BE2C (cell line): ENCODE results near the gene ITPA.

Experiments used
- DNase-seq: peaks from one replicate; pipeline ENCODE4 v3.0.0-alpha.2; 2020
- H3K27me3 ChIP-seq: fragments of 250-450 bp; sonication (Bioruptor Pico); 2 replicates; pipeline ENCODE4 v1.5.1; 2020; ENCODE audit warnings: mild to moderate bottlenecking
- H3K36me3 ChIP-seq: fragments of 250-450 bp; sonication (Bioruptor Pico); 2 replicates; pipeline ENCODE4 v1.5.1; 2020; ENCODE audit warnings: mild to moderate bottlenecking
- H3K4me1 ChIP-seq: fragments of 250-450 bp; sonication (Bioruptor Pico); 2 replicates; pipeline ENCODE4 v1.5.1; 2020
- H3K4me3 ChIP-seq: 2 replicates; pipeline ENCODE4 v1.5.1; 2011; ENCODE audit warnings: low read depth, low read length
- H3K9me3 ChIP-seq: fragments of 250-450 bp; sonication (Bioruptor Pico); 2 replicates; pipeline ENCODE4 v1.5.1; 2020
- CTCF ChIP-seq: IDR thresholded peaks from 2 replicates; pipeline ENCODE4 v1.5.1; 2012; ENCODE audit warnings: mild to moderate bottlenecking, low read depth, low read length

The ITPA gene

DNA sequence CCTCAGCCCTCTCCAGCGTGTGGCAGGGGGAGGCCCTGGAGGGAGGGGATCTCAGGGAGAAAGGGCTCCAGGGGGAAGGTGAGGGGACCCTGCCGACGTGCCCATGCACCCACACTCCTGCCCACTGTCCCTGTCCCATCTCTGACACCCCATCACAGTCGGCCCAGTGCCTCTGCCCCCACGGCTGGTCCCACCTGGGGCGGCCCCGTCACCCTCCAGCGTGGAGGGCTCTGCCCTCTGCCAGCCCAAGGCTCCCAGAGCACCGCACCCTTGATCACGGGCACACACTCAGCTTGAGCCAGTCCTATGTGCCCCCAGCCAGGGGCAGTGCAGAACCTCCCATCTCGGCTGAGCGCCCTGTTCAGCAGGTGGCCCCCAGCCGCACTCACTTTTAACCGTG is 20.5 kb downstream of the ITPA start:
- Histone ChIP-seq H3K27me3 (no peaks in the 10 kb centered on the region), H3K9me3 (no peaks in the 10 kb centered on the region), H3K36me3 (no peaks in the 10 kb centered on the region), H3K4me3 (no peak overlapping the region), H3K4me1 (no peaks in the 10 kb centered on the region)
- no peak for DNase-seq
- no peak for TF ChIP-seq CTCF

- no peak for TF ChIP-seq CTCF
- DNase-seq: no peak
- Histone ChIP-seq H3K36me3 (no peaks in the 10 kb centered on the region), H3K4me1 (no peaks in the 10 kb centered on the region), H3K27me3 (no peaks in the 10 kb centered on the region; the same call in 1 of the 2 replicates), H3K4me3 (no peak overlapping the region), H3K9me3 (no peaks in the 10 kb centered on the region)
Measured at GRCh38 chr20:3231116-3231515, 21.8 kb downstream of the ITPA start.

DNA sequence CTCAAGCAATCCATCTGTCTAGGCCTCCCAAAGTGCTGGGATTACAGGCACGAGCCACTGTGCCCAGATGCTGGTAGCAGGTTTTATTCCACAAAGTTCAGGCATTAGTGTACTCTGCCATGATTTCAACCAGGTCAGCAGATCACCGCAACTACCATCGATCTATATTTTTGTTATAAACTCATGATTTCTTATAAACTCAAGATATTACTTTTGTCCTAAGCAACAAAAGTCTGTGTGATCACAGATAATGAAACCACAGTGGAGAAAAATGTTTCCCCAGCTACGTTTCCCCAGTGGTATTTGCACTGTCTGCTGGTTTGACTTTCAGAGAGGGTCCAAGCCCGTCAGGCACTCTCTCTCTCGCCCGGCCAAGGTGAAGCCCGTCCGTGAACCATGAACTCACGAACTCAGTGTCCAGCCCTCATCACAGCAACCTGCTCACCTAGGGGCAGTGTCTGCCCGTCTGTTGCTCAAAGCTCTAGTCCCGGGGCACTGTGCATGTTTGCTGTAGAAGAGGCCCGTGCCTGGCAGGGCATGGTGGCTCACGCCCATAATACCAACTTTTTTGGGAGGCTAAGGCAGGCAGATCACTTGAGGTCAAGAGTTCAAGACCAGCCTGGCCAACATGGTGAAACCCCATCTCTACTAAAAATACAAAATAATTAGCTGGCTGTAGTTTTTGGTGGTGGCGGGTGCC is 22.7 kb downstream of the ITPA start:
- H3K36me3 ChIP-seq: no peaks in the 10 kb centered on the region
- H3K4me3 ChIP-seq: no peak overlapping the region
- TF ChIP-seq CTCF: no peak
- peaks cover 5% of the 10 kb centered on the region for H3K27me3 ChIP-seq
- H3K9me3 ChIP-seq: no peaks in the 10 kb centered on the region
- no peak for DNase-seq
- no peaks in the 10 kb centered on the region for H3K4me1 ChIP-seq

DNA sequence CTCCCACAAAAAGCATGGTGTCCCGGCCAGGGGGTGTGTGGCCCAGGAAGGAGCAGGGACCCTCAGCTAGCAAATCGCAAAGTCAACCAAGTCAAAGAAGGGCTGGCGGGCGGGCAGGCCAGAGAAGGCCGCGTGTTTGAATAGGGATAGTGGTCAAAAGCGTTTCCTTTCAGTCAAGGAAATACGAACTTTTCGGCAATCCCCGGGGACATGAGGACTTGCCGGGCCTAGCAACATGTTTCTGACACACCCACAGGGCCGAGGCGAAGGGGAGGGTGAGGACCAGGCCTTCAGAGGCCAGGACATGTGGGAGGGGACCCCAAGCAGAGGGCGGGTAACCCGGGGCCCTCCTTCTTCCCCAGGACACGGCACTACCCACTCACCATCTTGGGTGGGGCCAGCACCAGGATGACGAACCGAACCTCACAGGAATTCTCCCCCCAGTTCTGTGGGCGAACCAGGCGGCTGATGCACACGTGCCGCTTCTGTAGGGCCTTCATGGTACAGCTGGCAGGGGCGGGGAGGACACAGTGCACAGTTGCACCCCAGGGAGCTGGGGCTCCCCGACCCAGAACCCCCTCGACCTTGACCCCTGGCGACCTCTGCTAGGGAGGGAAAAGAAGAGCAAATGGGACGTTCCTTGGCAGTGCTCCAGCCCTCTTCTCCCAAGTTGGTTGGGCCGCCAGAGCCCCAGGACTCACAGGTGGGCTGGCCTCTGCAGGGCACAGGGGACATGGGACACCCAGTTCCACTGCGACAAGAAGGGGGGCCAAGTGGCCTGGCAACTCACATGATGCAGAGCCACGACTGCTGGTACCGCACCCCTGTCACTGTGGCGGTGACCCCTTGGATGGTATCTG is 24.1 kb downstream of the ITPA start:
- H3K36me3 ChIP-seq: no peaks in the 10 kb centered on the region
- no peak for TF ChIP-seq CTCF

DNA sequence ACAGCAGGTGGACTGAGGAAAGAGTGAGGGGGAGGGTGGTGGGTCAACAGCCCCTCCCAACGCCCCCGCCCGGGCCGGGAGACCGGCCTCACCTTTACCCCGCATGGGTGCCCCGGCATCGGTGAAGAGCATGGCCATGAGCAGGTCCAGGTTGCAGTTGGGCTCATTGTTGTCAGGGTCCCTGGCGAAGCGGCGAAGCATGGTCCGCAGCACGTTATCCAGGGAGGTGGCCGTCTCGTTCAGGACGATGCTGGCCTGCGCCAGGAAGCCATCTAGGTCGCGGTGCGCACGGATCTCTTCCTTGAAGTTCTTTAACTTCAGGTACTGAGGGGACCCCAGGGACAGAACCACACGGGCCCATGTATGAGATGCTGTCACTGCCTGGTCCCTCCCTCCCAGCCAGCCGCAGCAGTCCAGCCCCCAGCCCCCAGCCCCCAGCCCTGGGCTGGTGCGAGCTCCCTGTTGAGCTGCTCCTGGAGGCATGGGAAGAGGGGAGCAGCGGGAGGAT is 24.7 kb downstream of the ITPA start:
- H3K27me3 ChIP-seq: peaks cover 25% of the 10 kb centered on the region
- no peaks in the 10 kb centered on the region for H3K9me3 ChIP-seq
- no peak for DNase-seq
- H3K36me3 ChIP-seq: no peaks in the 10 kb centered on the region
- no peaks in the 10 kb centered on the region for H3K4me1 ChIP-seq
- no peak for TF ChIP-seq CTCF
- no peak overlapping the region for H3K4me3 ChIP-seq

More for the DNA sequence above, 24.1 kb downstream of the ITPA start:
- peaks cover 18% of the 10 kb centered on the region for H3K27me3 ChIP-seq
- no peak for DNase-seq
- H3K4me1 ChIP-seq: no peaks in the 10 kb centered on the region
- H3K4me3 ChIP-seq: no peak overlapping the region
- H3K9me3 ChIP-seq: no peaks in the 10 kb centered on the region
